K562 (cell line): Measurements from ENCODE around the gene CTBP2. TPM values are rescaled to one million over a fixed set of nuclear protein-coding genes. Genes with fewer than 3 reads are reported as not detected.

ENCODE experiments used
- BCOR ChIP-seq: fragments of 450-650 bp; IDR thresholded peaks from 2 replicates; pipeline ENCODE4 v1.6.1; 2016
- CXXC5 ChIP-seq: fragments of 250-450 bp; sonication (Bioruptor Pico); IDR thresholded peaks from 2 replicates; pipeline ENCODE4 v1.8.0; 2022; ENCODE audit warnings: inconsistent platforms, mild to moderate bottlenecking, moderate library complexity
- ELF1 ChIP-seq: fragments of 200-800 bp; sonication (Bioruptor generic); IDR thresholded peaks from 2 replicates; pipeline ENCODE4 v1.6.1; 2016; ENCODE audit warnings: missing genetic modification characterization, missing compliant biosample characterization
- MCM3 ChIP-seq: fragments of 450-650 bp; IDR thresholded peaks from 2 replicates; pipeline ENCODE4 v1.6.1; 2016
- PHF20 ChIP-seq: fragments of 450-650 bp; IDR thresholded peaks from 2 replicates; pipeline ENCODE4 v1.6.1; 2018; ENCODE audit not compliant: partially characterized antibody
- PHF8 ChIP-seq: fragments of 200-600 bp; sonication (generic); IDR thresholded peaks from 2 replicates; pipeline ENCODE4 v1.6.1; 2012; ENCODE audit warnings: mixed run types, mild to moderate bottlenecking, inconsistent platforms, low read length, moderate library complexity, borderline replicate concordance
- STAG1 ChIP-seq: sonication (generic); formaldehyde crosslinking; IDR thresholded peaks from 2 replicates; pipeline ENCODE4 v1.5.0; 2020; ENCODE audit warnings: missing genetic modification reagents, borderline replicate concordance
- TCFL5 ChIP-seq: fragments of 250-450 bp; sonication (Bioruptor Pico); conservative IDR thresholded peaks from 2 replicates; pipeline ENCODE4 v1.6.1; 2021; ENCODE audit warnings: mild to moderate bottlenecking, moderate library complexity, matching md5 sums
- ZNF780A ChIP-seq: fragments of 250-450 bp; sonication (Bioruptor Pico); IDR thresholded peaks from 2 replicates; pipeline ENCODE4 v1.5.0; 2021; ENCODE audit warnings: mild to moderate bottlenecking
- polyA plus RNA-seq, 8 experiments: library from polyadenylated mRNA; depleted of rRNA in 4 of 8; stranded (reverse) in 5 of 8; unstranded in 3 of 8; fragments of >200 nt; fragmentation: Nextera tagmentation in 2 of 8; fragmentation: Illumina TruSeq in 1 of 8; extraction: Ambion mirVana in 2 of 8; extraction: Trizol in 1 of 8; gene quantifications; 2 replicates each; pipeline versions ENCODE4 v1.2.1 to v1.2.3, GENCODE V29; 2011 to 2014; ENCODE audit warnings: inconsistent platforms in 1 of 8, missing spikeins in 1 of 8
- total RNA-seq, 7 experiments: library from RNA; depleted of rRNA in 6 of 7; stranded (reverse); fragments of >200 nt in 6 of 7; fragmentation: Illumina TruSeq in 2 of 7; extraction: Trizol in 2 of 7; gene quantifications; 2 replicates each; pipeline versions ENCODE4 v1.2.1 to v1.2.3, GENCODE V29; 2011 to 2021; ENCODE audit warnings: low replicate concordance in 1 of 7
- TF ChIP-seq, protein P1 (sequence below), 2 experiments: IDR thresholded peaks; 2 replicates each; pipeline ENCODE4 v1.6.1; 2011; ENCODE audit warnings: borderline replicate concordance in 1 of 2, control low read depth in 1 of 2, low read depth in 1 of 2, low read length in 1 of 2, mild to moderate bottlenecking in 1 of 2, mixed read lengths in 1 of 2, moderate library complexity in 1 of 2; ENCODE audit not compliant: insufficient read depth in 1 of 2, insufficient read length in 1 of 2, poor library complexity in 1 of 2, severe bottlenecking in 1 of 2; ENCODE audit errors: extremely low read depth in 1 of 2
- TF ChIP-seq, protein P2 (sequence below): conservative IDR thresholded peaks from 2 replicates; pipeline ENCODE4 v1.6.1; 2011; ENCODE audit warnings: low read depth, mild to moderate bottlenecking, low read length; ENCODE audit not compliant: control insufficient read depth
- TF ChIP-seq, protein P3 (sequence below): fragments of 200-800 bp; sonication (Bioruptor generic); IDR thresholded peaks from 2 replicates; pipeline ENCODE4 v1.6.1; 2016; ENCODE audit warnings: missing genetic modification characterization, missing compliant biosample characterization
- TF ChIP-seq, protein P4 (sequence below), 3 experiments: IDR thresholded peaks in 2 of 3; conservative IDR thresholded peaks in 1 of 3; 2 replicates each; pipeline ENCODE4 v1.5.1; 2011 to 2012; ENCODE audit warnings: low read length in 3 of 3, mild to moderate bottlenecking in 3 of 3, control low read depth in 2 of 3, improper control_type of control experiment in 1 of 3, inconsistent platforms in 1 of 3, low read depth in 1 of 3, mixed read lengths in 1 of 3, moderate library complexity in 1 of 3; ENCODE audit not compliant: insufficient read depth in 2 of 3
- TF ChIP-seq, protein P5 (sequence below): fragments of 200-400 bp; formaldehyde crosslinking; IDR thresholded peaks from 2 replicates; pipeline ENCODE4 v1.6.1; 2017; ENCODE audit warnings: mild to moderate bottlenecking, low read depth, low read length, moderate library complexity

Gene CTBP2
- total and polyA plus RNA-seq, 9 of the 15 experiments (the other 6 are each of a cell fraction or from before 2014, with no cell fraction given), result 1.3 to 8.8 (median 5.1) TPM

DNA sequence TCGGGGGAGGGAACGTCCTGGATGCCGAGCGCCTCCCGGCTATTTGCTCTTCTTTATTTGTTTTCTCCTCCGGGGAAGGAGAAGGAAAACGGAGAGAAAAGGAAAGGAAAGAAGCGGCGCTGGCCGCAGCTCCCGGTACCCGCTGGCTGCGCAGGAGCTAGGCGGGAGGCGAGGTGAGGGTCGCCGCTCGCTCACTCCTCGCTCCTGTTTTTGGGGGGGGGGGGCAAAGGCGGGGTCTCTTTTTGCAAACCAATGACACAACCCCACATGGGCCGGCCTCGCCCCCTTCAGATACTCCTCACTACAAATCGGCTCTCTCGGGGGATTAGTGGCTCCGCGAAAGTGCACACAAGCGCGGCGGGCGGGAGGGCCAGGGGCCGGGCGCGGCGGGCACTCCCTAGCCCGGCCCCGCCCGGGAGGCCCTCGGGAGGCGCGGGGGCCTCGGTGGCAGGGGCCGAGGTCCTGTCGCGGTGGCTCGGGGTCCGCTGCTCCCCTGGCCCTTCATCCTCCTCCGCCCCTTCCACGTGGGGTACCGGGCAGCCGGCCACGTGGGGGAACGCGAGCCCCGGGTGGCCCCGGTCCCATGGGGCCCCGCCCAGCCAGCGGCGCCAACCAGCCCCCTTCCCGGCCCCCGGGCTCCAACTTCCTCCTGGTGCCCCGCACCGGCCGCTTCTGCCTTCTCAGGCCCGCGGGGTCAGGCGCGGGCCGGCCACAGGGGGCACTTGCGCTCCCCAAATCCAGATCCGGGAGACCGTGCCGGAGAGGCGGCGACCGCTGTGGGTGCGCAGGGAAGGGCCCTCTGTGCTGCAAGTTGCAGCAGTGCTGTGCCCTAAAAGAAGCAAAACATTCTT lies 718 bp upstream of the CTBP2 start (continued):
- TF ChIP-seq, protein P1, sequence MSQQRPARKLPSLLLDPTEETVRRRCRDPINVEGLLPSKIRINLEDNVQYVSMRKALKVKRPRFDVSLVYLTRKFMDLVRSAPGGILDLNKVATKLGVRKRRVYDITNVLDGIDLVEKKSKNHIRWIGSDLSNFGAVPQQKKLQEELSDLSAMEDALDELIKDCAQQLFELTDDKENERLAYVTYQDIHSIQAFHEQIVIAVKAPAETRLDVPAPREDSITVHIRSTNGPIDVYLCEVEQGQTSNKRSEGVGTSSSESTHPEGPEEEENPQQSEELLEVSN (IDR thresholded peaks at IDR 0.05; ENCODE audit: borderline replicate concordance in 1 of 2, extremely low read depth in 1 of 2, insufficient read depth in 1 of 2, insufficient read length in 1 of 2, low read depth in 1 of 2, low read length in 1 of 2, poor library complexity in 1 of 2, severe bottlenecking in 1 of 2), result peak in 1 of 2 experiments; percentile 44
- TF ChIP-seq ZNF780A (CRISPR knock-in tag) (no peak), TCFL5 (CRISPR knock-in tag) (no peak), STAG1 (CRISPR knock-in tag) (no peak), MCM3 (no peak), PHF20 (no peak), PHF8 (peak; percentile 58; the same call in 1 of the 2 replicates), ELF1 (tag) (0 out of 2 replicates have a peak, but pooled peaks have one; percentile 14), CXXC5 (CRISPR knock-in tag) (peak; percentile 64; the same call in 1 of the 2 replicates), BCOR (no peak)
- TF ChIP-seq, protein P2, sequence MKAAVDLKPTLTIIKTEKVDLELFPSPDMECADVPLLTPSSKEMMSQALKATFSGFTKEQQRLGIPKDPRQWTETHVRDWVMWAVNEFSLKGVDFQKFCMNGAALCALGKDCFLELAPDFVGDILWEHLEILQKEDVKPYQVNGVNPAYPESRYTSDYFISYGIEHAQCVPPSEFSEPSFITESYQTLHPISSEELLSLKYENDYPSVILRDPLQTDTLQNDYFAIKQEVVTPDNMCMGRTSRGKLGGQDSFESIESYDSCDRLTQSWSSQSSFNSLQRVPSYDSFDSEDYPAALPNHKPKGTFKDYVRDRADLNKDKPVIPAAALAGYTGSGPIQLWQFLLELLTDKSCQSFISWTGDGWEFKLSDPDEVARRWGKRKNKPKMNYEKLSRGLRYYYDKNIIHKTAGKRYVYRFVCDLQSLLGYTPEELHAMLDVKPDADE, result no peak
- TF ChIP-seq, protein P3, sequence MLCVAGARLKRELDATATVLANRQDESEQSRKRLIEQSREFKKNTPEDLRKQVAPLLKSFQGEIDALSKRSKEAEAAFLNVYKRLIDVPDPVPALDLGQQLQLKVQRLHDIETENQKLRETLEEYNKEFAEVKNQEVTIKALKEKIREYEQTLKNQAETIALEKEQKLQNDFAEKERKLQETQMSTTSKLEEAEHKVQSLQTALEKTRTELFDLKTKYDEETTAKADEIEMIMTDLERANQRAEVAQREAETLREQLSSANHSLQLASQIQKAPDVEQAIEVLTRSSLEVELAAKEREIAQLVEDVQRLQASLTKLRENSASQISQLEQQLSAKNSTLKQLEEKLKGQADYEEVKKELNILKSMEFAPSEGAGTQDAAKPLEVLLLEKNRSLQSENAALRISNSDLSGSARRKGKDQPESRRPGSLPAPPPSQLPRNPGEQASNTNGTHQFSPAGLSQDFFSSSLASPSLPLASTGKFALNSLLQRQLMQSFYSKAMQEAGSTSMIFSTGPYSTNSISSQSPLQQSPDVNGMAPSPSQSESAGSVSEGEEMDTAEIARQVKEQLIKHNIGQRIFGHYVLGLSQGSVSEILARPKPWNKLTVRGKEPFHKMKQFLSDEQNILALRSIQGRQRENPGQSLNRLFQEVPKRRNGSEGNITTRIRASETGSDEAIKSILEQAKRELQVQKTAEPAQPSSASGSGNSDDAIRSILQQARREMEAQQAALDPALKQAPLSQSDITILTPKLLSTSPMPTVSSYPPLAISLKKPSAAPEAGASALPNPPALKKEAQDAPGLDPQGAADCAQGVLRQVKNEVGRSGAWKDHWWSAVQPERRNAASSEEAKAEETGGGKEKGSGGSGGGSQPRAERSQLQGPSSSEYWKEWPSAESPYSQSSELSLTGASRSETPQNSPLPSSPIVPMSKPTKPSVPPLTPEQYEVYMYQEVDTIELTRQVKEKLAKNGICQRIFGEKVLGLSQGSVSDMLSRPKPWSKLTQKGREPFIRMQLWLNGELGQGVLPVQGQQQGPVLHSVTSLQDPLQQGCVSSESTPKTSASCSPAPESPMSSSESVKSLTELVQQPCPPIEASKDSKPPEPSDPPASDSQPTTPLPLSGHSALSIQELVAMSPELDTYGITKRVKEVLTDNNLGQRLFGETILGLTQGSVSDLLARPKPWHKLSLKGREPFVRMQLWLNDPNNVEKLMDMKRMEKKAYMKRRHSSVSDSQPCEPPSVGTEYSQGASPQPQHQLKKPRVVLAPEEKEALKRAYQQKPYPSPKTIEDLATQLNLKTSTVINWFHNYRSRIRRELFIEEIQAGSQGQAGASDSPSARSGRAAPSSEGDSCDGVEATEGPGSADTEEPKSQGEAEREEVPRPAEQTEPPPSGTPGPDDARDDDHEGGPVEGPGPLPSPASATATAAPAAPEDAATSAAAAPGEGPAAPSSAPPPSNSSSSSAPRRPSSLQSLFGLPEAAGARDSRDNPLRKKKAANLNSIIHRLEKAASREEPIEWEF (CRISPR knock-in tag), result no peak
- TF ChIP-seq, protein P4, sequence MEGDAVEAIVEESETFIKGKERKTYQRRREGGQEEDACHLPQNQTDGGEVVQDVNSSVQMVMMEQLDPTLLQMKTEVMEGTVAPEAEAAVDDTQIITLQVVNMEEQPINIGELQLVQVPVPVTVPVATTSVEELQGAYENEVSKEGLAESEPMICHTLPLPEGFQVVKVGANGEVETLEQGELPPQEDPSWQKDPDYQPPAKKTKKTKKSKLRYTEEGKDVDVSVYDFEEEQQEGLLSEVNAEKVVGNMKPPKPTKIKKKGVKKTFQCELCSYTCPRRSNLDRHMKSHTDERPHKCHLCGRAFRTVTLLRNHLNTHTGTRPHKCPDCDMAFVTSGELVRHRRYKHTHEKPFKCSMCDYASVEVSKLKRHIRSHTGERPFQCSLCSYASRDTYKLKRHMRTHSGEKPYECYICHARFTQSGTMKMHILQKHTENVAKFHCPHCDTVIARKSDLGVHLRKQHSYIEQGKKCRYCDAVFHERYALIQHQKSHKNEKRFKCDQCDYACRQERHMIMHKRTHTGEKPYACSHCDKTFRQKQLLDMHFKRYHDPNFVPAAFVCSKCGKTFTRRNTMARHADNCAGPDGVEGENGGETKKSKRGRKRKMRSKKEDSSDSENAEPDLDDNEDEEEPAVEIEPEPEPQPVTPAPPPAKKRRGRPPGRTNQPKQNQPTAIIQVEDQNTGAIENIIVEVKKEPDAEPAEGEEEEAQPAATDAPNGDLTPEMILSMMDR (IDR thresholded peaks at IDR 0.05 in 2 of 3, conservative IDR thresholded peaks at IDR 0.05 in 1 of 3; ENCODE audit: insufficient read depth in 2 of 3, low read depth in 1 of 3, low read length in 3 of 3), result peak; percentile 54 to 77 (median 71); a peak in 5 of 6 replicates
- TF ChIP-seq, protein P5, sequence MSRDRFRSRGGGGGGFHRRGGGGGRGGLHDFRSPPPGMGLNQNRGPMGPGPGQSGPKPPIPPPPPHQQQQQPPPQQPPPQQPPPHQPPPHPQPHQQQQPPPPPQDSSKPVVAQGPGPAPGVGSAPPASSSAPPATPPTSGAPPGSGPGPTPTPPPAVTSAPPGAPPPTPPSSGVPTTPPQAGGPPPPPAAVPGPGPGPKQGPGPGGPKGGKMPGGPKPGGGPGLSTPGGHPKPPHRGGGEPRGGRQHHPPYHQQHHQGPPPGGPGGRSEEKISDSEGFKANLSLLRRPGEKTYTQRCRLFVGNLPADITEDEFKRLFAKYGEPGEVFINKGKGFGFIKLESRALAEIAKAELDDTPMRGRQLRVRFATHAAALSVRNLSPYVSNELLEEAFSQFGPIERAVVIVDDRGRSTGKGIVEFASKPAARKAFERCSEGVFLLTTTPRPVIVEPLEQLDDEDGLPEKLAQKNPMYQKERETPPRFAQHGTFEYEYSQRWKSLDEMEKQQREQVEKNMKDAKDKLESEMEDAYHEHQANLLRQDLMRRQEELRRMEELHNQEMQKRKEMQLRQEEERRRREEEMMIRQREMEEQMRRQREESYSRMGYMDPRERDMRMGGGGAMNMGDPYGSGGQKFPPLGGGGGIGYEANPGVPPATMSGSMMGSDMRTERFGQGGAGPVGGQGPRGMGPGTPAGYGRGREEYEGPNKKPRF, result no peak
